Fibroblast of villous mesenchyme (primary cell): ENCODE data around the gene KATNB1. TPM values are rescaled to one million over a fixed set of nuclear protein-coding genes. Genes with fewer than 3 reads are reported as not detected.
A peak's percentile ranks its signal among the peaks of the same experiment; 100 is the strongest.

Experiments
- DNase-seq: peaks from one replicate; pipeline ENCODE4 v3.0.0-alpha.2; 2010; ENCODE audit warnings: low read depth
- H3K4me3 ChIP-seq: 2 replicates; pipeline ENCODE4 v1.5.1; 2011; ENCODE audit warnings: low read depth, mild to moderate bottlenecking, low read length
- CTCF ChIP-seq: IDR thresholded peaks from 2 replicates; pipeline ENCODE4 v1.5.1; 2012; ENCODE audit warnings: low read depth, mild to moderate bottlenecking, low read length; ENCODE audit not compliant: insufficient read depth
- total RNA-seq: library from RNA; depleted of rRNA; stranded (reverse); fragments of >200 nt; gene quantifications from 2 replicates; pipeline ENCODE4 v1.2.3, GENCODE V29; 2012

The KATNB1 gene
- total RNA-seq, 1 donor, result 23.3 TPM

- no peak for TF ChIP-seq CTCF
- H3K4me3 ChIP-seq, result no peak overlapping the region
- no peak for DNase-seq
Observed at GRCh38 chr16:57755726-57756423, 20.3 kb downstream of the KATNB1 start.

- no peak for TF ChIP-seq CTCF
- DNase-seq, result no peak
- no peak overlapping the region for H3K4me3 ChIP-seq
Observed at GRCh38 chr16:57756424-57757325, 21.1 kb downstream of the KATNB1 start.

- DNase-seq, result peak; percentile 77
- peak; percentile 95 for TF ChIP-seq CTCF
- H3K4me3 ChIP-seq, result no peak overlapping the region
Observed at GRCh38 chr16:57757326-57757786, 21.8 kb downstream of the KATNB1 start.

- H3K4me3 ChIP-seq, result no peak overlapping the region
- TF ChIP-seq CTCF, result no peak
- no peak for DNase-seq
Observed at GRCh38 chr16:57757883-57758282, 22.3 kb downstream of the KATNB1 start.

GRCh38 chr16:57758331-57759117 lies 23.0 kb downstream of the KATNB1 start:
- TF ChIP-seq CTCF, result no peak
- H3K4me3 ChIP-seq, result no peak overlapping the region
- no peak for DNase-seq

- no peak for TF ChIP-seq CTCF
- no peak overlapping the region for H3K4me3 ChIP-seq
- DNase-seq, result no peak
Observed at GRCh38 chr16:57759131-57759530, 23.6 kb downstream of the KATNB1 start.
